ENCODE data around the gene ARL2BP. TPM values are rescaled to one million over a fixed set of nuclear protein-coding genes. Genes with fewer than 3 reads are reported as not detected.
A peak's percentile ranks its signal among the peaks of the same experiment; 100 is the strongest.
"Not testable (repeated sequence)": the region's sequence is repeated elsewhere in the genome, so short reads cannot be mapped to it uniquely, and the experiment has no call there.

The ARL2BP gene
- 52.0 TPM for total RNA-seq
- long read RNA-seq, transcript ARL2BP-201 (6 exons, 2,130 nt): major isoform, 114 of 133 reads
- long read RNA-seq, partial matches to known transcripts: 6 of 133 reads
- long read RNA-seq, other reads (novel, unspliced or antisense): 11 of 133 reads

GRCh38 chr16:57244767-57245471 is at the start of gene ARL2BP:
ARL2BP (plus strand) TSS chr16:57245259; CDS start chr16:57245368, 109 bp downstream.
- peak; percentile 99 for DNase-seq (ENCODE audit: low spot score)

GRCh38 chr16:57196286-57196685 is 48.8 kb upstream of the ARL2BP start:
- no peak for DNase-seq (ENCODE audit: low spot score)

- DNase-seq (ENCODE audit: low spot score): no peak
Observed at GRCh38 chr16:57196753-57197152, 48.3 kb upstream of the ARL2BP start.

GRCh38 chr16:57200321-57200720 is 44.7 kb upstream of the ARL2BP start:
- not testable (repeated sequence) for DNase-seq (ENCODE audit: low spot score)

GRCh38 chr16:57200926-57201325 is 44.1 kb upstream of the ARL2BP start:
- not testable (repeated sequence) for DNase-seq (ENCODE audit: low spot score)

GRCh38 chr16:57202095-57202886 is 42.8 kb upstream of the ARL2BP start:
- no peak for DNase-seq (ENCODE audit: low spot score)

GRCh38 chr16:57203451-57203850 is 41.6 kb upstream of the ARL2BP start:
- no peak for DNase-seq (ENCODE audit: low spot score)

- no peak for DNase-seq (ENCODE audit: low spot score)
Observed at GRCh38 chr16:57204675-57205074, 40.4 kb upstream of the ARL2BP start.

- DNase-seq (ENCODE audit: low spot score): no peak
Observed at GRCh38 chr16:57208926-57209325, 36.1 kb upstream of the ARL2BP start.

GRCh38 chr16:57209780-57210179 is 35.3 kb upstream of the ARL2BP start:
- no peak for DNase-seq (ENCODE audit: low spot score)

GRCh38 chr16:57213462-57213861 is 31.6 kb upstream of the ARL2BP start:
- no peak for DNase-seq (ENCODE audit: low spot score)

- DNase-seq (ENCODE audit: low spot score): no peak
Observed at GRCh38 chr16:57216968-57217367, 28.1 kb upstream of the ARL2BP start.

GRCh38 chr16:57223057-57223456 is 22.0 kb upstream of the ARL2BP start:
- DNase-seq (ENCODE audit: low spot score): no peak

- no peak for DNase-seq (ENCODE audit: low spot score)
Observed at GRCh38 chr16:57224651-57225335, 20.3 kb upstream of the ARL2BP start.

- no peak for DNase-seq (ENCODE audit: low spot score)
Observed at GRCh38 chr16:57225978-57226377, 19.1 kb upstream of the ARL2BP start.

- no peak for DNase-seq (ENCODE audit: low spot score)
Observed at GRCh38 chr16:57226701-57227621, 18.1 kb upstream of the ARL2BP start.

- DNase-seq (ENCODE audit: low spot score): no peak
Observed at GRCh38 chr16:57229079-57229478, 16.0 kb upstream of the ARL2BP start.

GRCh38 chr16:57231821-57232350 is 13.2 kb upstream of the ARL2BP start:
- no peak for DNase-seq (ENCODE audit: low spot score)

- no peak for DNase-seq (ENCODE audit: low spot score)
Observed at GRCh38 chr16:57233944-57234706, 10.9 kb upstream of the ARL2BP start.

GRCh38 chr16:57234707-57235092 is 10.4 kb upstream of the ARL2BP start:
- DNase-seq (ENCODE audit: low spot score): no peak
